ENCODE data around the gene MEIS1.

Gene MEIS1

DNA sequence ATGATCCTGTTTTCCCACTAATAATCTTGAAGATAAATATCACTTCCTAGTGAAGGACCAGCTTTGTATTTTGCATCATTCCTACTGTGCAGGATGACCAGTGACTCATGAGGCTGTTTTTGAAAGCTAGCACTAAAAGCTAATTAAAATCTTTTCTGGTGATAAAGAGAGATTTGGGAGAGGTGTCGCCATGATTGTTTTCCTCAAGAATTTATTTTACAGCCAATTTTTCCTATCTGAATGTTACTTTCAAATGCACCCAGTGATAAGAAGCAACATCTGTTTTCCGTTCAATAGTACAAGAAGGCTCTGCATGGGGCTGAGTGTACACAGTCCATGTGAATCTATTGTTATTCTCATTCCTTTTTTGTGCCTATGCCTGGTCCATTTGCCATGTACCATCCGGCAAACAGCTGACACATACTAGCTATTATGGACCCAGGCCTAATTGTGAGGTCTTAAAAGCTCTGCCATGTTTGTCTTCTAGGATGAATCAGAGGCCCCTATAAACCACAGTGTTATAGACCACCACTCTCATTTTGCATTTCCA lies 28.4 kb downstream of the MEIS1 start:
- TF ChIP-seq, protein P1, sequence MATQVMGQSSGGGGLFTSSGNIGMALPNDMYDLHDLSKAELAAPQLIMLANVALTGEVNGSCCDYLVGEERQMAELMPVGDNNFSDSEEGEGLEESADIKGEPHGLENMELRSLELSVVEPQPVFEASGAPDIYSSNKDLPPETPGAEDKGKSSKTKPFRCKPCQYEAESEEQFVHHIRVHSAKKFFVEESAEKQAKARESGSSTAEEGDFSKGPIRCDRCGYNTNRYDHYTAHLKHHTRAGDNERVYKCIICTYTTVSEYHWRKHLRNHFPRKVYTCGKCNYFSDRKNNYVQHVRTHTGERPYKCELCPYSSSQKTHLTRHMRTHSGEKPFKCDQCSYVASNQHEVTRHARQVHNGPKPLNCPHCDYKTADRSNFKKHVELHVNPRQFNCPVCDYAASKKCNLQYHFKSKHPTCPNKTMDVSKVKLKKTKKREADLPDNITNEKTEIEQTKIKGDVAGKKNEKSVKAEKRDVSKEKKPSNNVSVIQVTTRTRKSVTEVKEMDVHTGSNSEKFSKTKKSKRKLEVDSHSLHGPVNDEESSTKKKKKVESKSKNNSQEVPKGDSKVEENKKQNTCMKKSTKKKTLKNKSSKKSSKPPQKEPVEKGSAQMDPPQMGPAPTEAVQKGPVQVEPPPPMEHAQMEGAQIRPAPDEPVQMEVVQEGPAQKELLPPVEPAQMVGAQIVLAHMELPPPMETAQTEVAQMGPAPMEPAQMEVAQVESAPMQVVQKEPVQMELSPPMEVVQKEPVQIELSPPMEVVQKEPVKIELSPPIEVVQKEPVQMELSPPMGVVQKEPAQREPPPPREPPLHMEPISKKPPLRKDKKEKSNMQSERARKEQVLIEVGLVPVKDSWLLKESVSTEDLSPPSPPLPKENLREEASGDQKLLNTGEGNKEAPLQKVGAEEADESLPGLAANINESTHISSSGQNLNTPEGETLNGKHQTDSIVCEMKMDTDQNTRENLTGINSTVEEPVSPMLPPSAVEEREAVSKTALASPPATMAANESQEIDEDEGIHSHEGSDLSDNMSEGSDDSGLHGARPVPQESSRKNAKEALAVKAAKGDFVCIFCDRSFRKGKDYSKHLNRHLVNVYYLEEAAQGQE (IDR thresholded peaks at IDR 0.05; ENCODE audit: insufficient read depth in 1 of 2, low read depth in 2 of 2, low read length in 2 of 2) = no peak

DNA sequence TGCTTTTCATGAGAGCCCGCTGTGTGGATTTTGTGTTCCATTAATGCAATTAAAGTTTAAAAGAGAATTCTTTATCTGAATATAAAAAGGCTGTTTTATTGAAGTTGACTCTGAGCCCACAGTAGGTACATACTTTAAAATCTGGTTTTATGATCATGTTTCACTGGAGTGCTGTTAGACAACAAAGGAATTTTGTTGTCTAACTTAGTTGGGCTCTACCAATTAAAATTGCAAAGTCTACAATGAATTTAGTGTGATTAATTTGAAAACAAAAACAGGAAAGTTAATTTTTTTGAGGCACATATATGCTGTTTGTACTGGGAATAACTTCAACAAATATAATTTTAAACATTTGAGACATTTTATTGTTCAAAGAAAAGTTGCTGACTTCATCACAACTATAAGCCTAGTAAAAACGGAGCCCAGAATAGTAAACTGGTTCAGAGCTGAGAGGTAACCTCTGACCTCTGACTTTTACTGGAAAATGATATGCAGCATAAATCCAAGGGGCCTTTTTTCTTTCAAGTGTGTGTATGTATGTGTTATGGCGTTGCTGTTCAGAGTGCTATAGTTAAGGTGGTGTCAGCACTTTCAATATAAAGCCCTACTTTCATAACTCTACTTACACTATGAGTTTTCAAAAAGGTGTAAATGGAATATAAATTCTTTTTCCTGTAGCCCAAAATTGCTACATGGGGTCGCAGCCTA lies 30.2 kb downstream of the MEIS1 start:
- no peak for TF ChIP-seq FOXP2 (optimal IDR thresholded peaks at IDR 0.05; ENCODE audit: borderline replicate concordance, extremely low read depth, extremely low read length, insufficient read depth)
- no peak for TF ChIP-seq TAF1 (IDR thresholded peaks at IDR 0.05; ENCODE audit: borderline replicate concordance, insufficient read depth, low read length)
- no peak for TF ChIP-seq POLR2AphosphoS5 (IDR thresholded peaks at IDR 0.05; ENCODE audit: low read depth, low read length)
- TF ChIP-seq, protein P1 (IDR thresholded peaks at IDR 0.05; ENCODE audit: insufficient read depth in 1 of 2, low read depth in 2 of 2, low read length in 2 of 2) = no peak
- no peak for TF ChIP-seq SIN3A (IDR thresholded peaks at IDR 0.05; ENCODE audit: borderline replicate concordance, insufficient read depth, low read length)

DNA sequence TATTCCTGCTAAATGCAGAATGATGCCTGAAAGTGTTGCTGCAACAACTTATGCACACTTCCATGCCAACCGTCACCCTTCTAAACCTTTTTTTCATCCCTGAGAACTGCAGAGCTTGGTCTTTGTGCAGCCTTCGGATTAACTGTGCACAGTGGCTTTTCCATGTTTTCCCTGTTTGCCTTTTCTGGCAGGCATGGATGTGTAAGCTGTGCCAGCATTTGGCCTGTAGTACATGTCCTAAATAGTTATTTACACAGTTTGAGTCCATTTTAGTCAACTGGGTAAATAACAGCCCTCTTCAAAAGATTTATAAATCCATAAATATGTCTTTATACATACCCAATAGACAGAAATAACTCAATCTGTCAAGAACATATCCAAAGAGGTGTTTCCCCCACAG lies 31.5 kb downstream of the MEIS1 start:
- TF ChIP-seq TAF1 (IDR thresholded peaks at IDR 0.05; ENCODE audit: borderline replicate concordance, insufficient read depth, low read length) (no peak), FOXP2 (optimal IDR thresholded peaks at IDR 0.05; ENCODE audit: borderline replicate concordance, extremely low read depth, extremely low read length, insufficient read depth) (no peak), POLR2AphosphoS5 (IDR thresholded peaks at IDR 0.05; ENCODE audit: low read depth, low read length) (no peak)
- TF ChIP-seq, protein P1 (IDR thresholded peaks at IDR 0.05; ENCODE audit: insufficient read depth in 1 of 2, low read depth in 2 of 2, low read length in 2 of 2) = no peak

DNA sequence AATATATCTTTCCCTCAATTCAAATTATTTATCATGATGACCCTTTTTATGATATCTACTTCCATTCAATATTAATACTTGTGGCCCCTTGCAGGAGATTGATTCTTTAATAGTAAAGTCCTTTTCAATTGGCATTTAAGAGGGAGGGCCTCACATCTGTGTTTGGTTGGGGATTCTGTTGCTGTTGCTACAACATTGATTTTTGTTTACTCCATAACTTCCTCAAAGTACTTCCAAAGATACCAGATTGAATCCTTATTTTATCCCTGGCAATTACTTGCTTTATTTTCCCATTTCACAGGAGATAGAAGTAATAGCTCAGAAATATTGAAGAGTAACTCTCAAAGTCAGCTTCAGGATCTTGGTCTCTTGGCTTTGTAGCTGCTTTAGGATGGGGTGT lies 32.8 kb downstream of the MEIS1 start:
- TF ChIP-seq TAF1 (IDR thresholded peaks at IDR 0.05; ENCODE audit: borderline replicate concordance, insufficient read depth, low read length) = no peak
- no peak for TF ChIP-seq SIN3A (IDR thresholded peaks at IDR 0.05; ENCODE audit: borderline replicate concordance, insufficient read depth, low read length)
- no peak for TF ChIP-seq FOXP2 (optimal IDR thresholded peaks at IDR 0.05; ENCODE audit: borderline replicate concordance, extremely low read depth, extremely low read length, insufficient read depth)
- no peak for TF ChIP-seq POLR2AphosphoS5 (IDR thresholded peaks at IDR 0.05; ENCODE audit: low read depth, low read length)
- TF ChIP-seq, protein P1 (IDR thresholded peaks at IDR 0.05; ENCODE audit: insufficient read depth in 1 of 2, low read depth in 2 of 2, low read length in 2 of 2) = no peak

Data from PFSK-1 (cell line).